Liver (tissue), 9 donors: ENCODE measurements around the gene MLLT3. TPM values are rescaled to one million over a fixed set of nuclear protein-coding genes. Genes with fewer than 3 reads are reported as not detected.

Source experiments
- DNase-seq: peaks from one replicate; pipeline ENCODE4 v3.0.0-alpha.2; 2017; ENCODE audit warnings: low spot score
- H3K27ac ChIP-seq, 2 donors: one replicate each; pipeline ENCODE4 v1.7.0; 2013; ENCODE audit warnings: inconsistent platforms in 2 of 2, low read length in 2 of 2, control low read depth in 1 of 2, low read depth in 1 of 2, mild to moderate bottlenecking in 1 of 2
- H3K27me3 ChIP-seq, 4 donors: one replicate each; pipeline versions ENCODE4 v1.6.1 to v1.7.0; 2013; ENCODE audit warnings: low read length in 3 of 4, inconsistent platforms in 1 of 4, mild to moderate bottlenecking in 1 of 4, moderate library complexity in 1 of 4; ENCODE audit not compliant: control insufficient read depth in 4 of 4, insufficient read depth in 4 of 4
- H3K36me3 ChIP-seq, 4 donors: one replicate each; pipeline versions ENCODE4 v1.6.1 to v1.7.0; 2013; ENCODE audit warnings: low read length in 3 of 4, mild to moderate bottlenecking in 3 of 4, low read depth in 1 of 4, moderate library complexity in 1 of 4; ENCODE audit not compliant: control insufficient read depth in 4 of 4, insufficient read depth in 3 of 4
- H3K4me1 ChIP-seq, 4 donors: one replicate each; pipeline versions ENCODE4 v1.6.1 to v1.7.0; 2013; ENCODE audit warnings: low read length in 3 of 4, mild to moderate bottlenecking in 3 of 4, moderate library complexity in 1 of 4; ENCODE audit not compliant: control insufficient read depth in 4 of 4, insufficient read depth in 4 of 4
- H3K4me3 ChIP-seq, 3 donors: one replicate each; pipeline versions ENCODE4 v1.6.1 to v1.7.0; 2013; ENCODE audit warnings: low read length in 3 of 3, control low read depth in 1 of 3, low read depth in 1 of 3, mild to moderate bottlenecking in 1 of 3
- H3K9ac ChIP-seq, 2 donors: one replicate each; pipeline ENCODE4 v1.7.0; 2013; ENCODE audit warnings: low read length in 2 of 2, mild to moderate bottlenecking in 2 of 2, moderate library complexity in 2 of 2, control low read depth in 1 of 2, low read depth in 1 of 2
- H3K9me3 ChIP-seq, 4 donors: one replicate each; pipeline versions ENCODE4 v1.6.1 to v1.7.0; 2013; ENCODE audit warnings: low read length in 3 of 4; ENCODE audit not compliant: control insufficient read depth in 4 of 4
- ATF3 ChIP-seq: IDR thresholded peaks from 2 replicates; pipeline ENCODE4 v1.6.1; 2016; ENCODE audit warnings: antibody characterized with exemption
- CTCF ChIP-seq: fragments of 150-350 bp; IDR thresholded peaks from 2 replicates; pipeline ENCODE4 v1.5.1; 2017; ENCODE audit warnings: improper control_type of control experiment, low read depth, low read length; ENCODE audit not compliant: missing input control
- EGR1 ChIP-seq, 2 donors: IDR thresholded peaks; 2 replicates each; pipeline ENCODE4 v1.6.1; 2016 to 2018; ENCODE audit warnings: antibody characterized with exemption in 2 of 2, low read depth in 2 of 2
- FOXA1 ChIP-seq: IDR thresholded peaks from 2 replicates; pipeline ENCODE4 v1.6.1; 2016; ENCODE audit warnings: antibody characterized with exemption
- HNF4A ChIP-seq, 2 donors: conservative IDR thresholded peaks; 2 replicates each; pipeline ENCODE4 v1.6.1; 2016; ENCODE audit warnings: antibody characterized with exemption in 2 of 2, mild to moderate bottlenecking in 2 of 2
- HNF4G ChIP-seq: IDR thresholded peaks from 2 replicates; pipeline ENCODE4 v1.6.1; 2016; ENCODE audit warnings: antibody characterized with exemption
- JUND ChIP-seq, 2 donors: IDR thresholded peaks; 2 replicates each; pipeline ENCODE4 v1.6.1; 2016; ENCODE audit warnings: antibody characterized with exemption in 2 of 2
- MAX ChIP-seq: IDR thresholded peaks from 2 replicates; pipeline ENCODE4 v1.6.1; 2016; ENCODE audit warnings: antibody characterized with exemption
- NR2F2 ChIP-seq: IDR thresholded peaks from 2 replicates; pipeline ENCODE4 v1.6.1; 2016; ENCODE audit warnings: antibody characterized with exemption
- RAD21 ChIP-seq, 2 donors: IDR thresholded peaks; 2 replicates each; pipeline ENCODE4 v1.6.1; 2016; ENCODE audit warnings: antibody characterized with exemption in 2 of 2, mild to moderate bottlenecking in 2 of 2
- REST ChIP-seq: IDR thresholded peaks from 2 replicates; pipeline ENCODE4 v1.6.1; 2016; ENCODE audit warnings: antibody characterized with exemption, mild to moderate bottlenecking
- RXRA ChIP-seq, 2 donors: IDR thresholded peaks; 2 replicates each; pipeline ENCODE4 v1.6.1; 2017 to 2018; ENCODE audit warnings: antibody characterized with exemption in 2 of 2, mild to moderate bottlenecking in 1 of 2
- SP1 ChIP-seq: IDR thresholded peaks from 2 replicates; pipeline ENCODE4 v1.6.1; 2018; ENCODE audit warnings: antibody characterized with exemption, mild to moderate bottlenecking
- TAF1 ChIP-seq: conservative IDR thresholded peaks from 2 replicates; pipeline ENCODE4 v1.6.1; 2016; ENCODE audit warnings: antibody characterized with exemption, mild to moderate bottlenecking
- YY1 ChIP-seq: IDR thresholded peaks from 2 replicates; pipeline ENCODE4 v1.6.1; 2016; ENCODE audit warnings: antibody characterized with exemption, mild to moderate bottlenecking
- ZBTB33 ChIP-seq: IDR thresholded peaks from 2 replicates; pipeline ENCODE4 v1.6.1; 2016; ENCODE audit warnings: antibody characterized with exemption
- WGBS: extraction: QIAGEN DNeasy Blood & Tissue Kit; methylation state at CpG from one replicate; pipeline ENCODE4 v1.1.7; 2013; 5-methylcytosine and 5-hydroxymethylcytosine counted together
- polyA plus RNA-seq, 2 donors: library from polyadenylated mRNA; stranded (reverse) in 1 of 2; unstranded in 1 of 2; fragments of 200-250 nt in 1 of 2; fragments of >200 nt in 1 of 2; fragmentation: Nextera tagmentation in 1 of 2; extraction: Ambion mirVana in 1 of 2; gene quantifications; one replicate each; pipeline versions ENCODE4 v1.2.1 to v1.2.3, GENCODE V29; 2013 to 2015
- total RNA-seq, 2 donors: library from RNA; depleted of rRNA; stranded (reverse); fragments of >200 nt; gene quantifications; one replicate each; pipeline ENCODE4 v1.2.3, GENCODE V29; 2014
- donor health status: healthy.
- donor health status: healthy.
- donor health status: healthy.
- donor health status: healthy.
- donor health status: healthy.

The MLLT3 gene
- total and polyA plus RNA-seq, 4 donors: 0.79 to 25.5 (median 1.3) TPM

GRCh38 chr9:20540169-20540863 lies 82.0 kb downstream of the MLLT3 start:
- H3K4me1 ChIP-seq: no peaks in the 10 kb centered on the region
- H3K9ac ChIP-seq: no peak overlapping the region
- WGBS: 91% methylated on average over 5 of the region's 5 CpGs
- no peak for TF ChIP-seq RAD21 (IDR thresholded peaks at IDR 0.05)
- TF ChIP-seq YY1: no peak
- no peak for TF ChIP-seq REST
- TF ChIP-seq TAF1: no peak
- TF ChIP-seq CTCF: no peak
- no peak for TF ChIP-seq HNF4A (conservative IDR thresholded peaks at IDR 0.05)
- no peak for TF ChIP-seq MAX
- no peak for TF ChIP-seq EGR1 (IDR thresholded peaks at IDR 0.05; ENCODE audit: low read depth in 2 of 2)
- no peak for TF ChIP-seq HNF4G
- TF ChIP-seq ATF3: no peak
- DNase-seq: no peak
- no peaks in the 10 kb centered on the region for H3K27me3 ChIP-seq
- H3K4me3 ChIP-seq: no peak overlapping the region
- H3K9me3 ChIP-seq: peaks cover 3 to 10% (median 9%) of the 10 kb centered on the region in 4 donors
- H3K27ac ChIP-seq: no peak overlapping the region
- H3K36me3 ChIP-seq: no peaks in the 10 kb centered on the region

- Histone ChIP-seq H3K9me3 (peaks cover 3 to 10% (median 9%) of the 10 kb centered on the region in 4 donors), H3K27me3 (no peaks in the 10 kb centered on the region), H3K4me3 (no peak overlapping the region), H3K9ac (no peak overlapping the region), H3K4me1 (no peaks in the 10 kb centered on the region), H3K36me3 (no peaks in the 10 kb centered on the region), H3K27ac (no peak overlapping the region)
- no peak for DNase-seq
- TF ChIP-seq RAD21 (IDR thresholded peaks at IDR 0.05) (no peak), CTCF (no peak), HNF4G (no peak), RXRA (IDR thresholded peaks at IDR 0.05) (no peak), SP1 (no peak), JUND (IDR thresholded peaks at IDR 0.05) (no peak), ZBTB33 (no peak), FOXA1 (no peak), NR2F2 (no peak), TAF1 (no peak), HNF4A (conservative IDR thresholded peaks at IDR 0.05) (no peak)
- 83% methylated on average over 1 of the region's 1 CpG for WGBS
These were observed 83.3 kb downstream of the MLLT3 start for GRCh38 chr9:20538956-20539355.
